Keratinocyte (primary cell): ENCODE results near the gene SCD5. TPM values are rescaled to one million over a fixed set of nuclear protein-coding genes. Genes with fewer than 3 reads are reported as not detected.

Experiments
- DNase-seq: peaks from one replicate; pipeline ENCODE4 v3.0.0-alpha.2; 2011; ENCODE audit warnings: low read depth, missing footprints, low spot score
- FAIRE-seq: peaks from 2 replicates; lab custom pipeline; 2011; peaks lifted over from hg19 to GRCh38; lab: Jason Lieb, UNC
- H2AFZ ChIP-seq: 2 replicates; pipeline ENCODE4 v1.6.0; 2012; ENCODE audit warnings: low read length, control low read depth, inconsistent platforms; ENCODE audit not compliant: control insufficient read depth
- H3K27ac ChIP-seq: 2 replicates; pipeline ENCODE4 v1.5.1; 2011; ENCODE audit warnings: low read length; ENCODE audit not compliant: control insufficient read depth, insufficient read depth
- H3K27me3 ChIP-seq: 3 replicates; pipeline ENCODE4 v1.6.0; 2011; ENCODE audit warnings: low read length; ENCODE audit not compliant: control insufficient read depth, insufficient read depth; ENCODE audit errors: extremely low read depth
- H3K36me3 ChIP-seq, 2 experiments: 2 replicates in 1 of 2; 3 replicates in 1 of 2; pipeline ENCODE4 v1.5.1; 2011; ENCODE audit warnings: low read length in 2 of 2, mild to moderate bottlenecking in 1 of 2; ENCODE audit not compliant: control insufficient read depth in 2 of 2, insufficient read depth in 2 of 2; ENCODE audit errors: extremely low read depth in 1 of 2
- H3K4me1 ChIP-seq: 3 replicates; pipeline ENCODE4 v1.5.1; 2011; ENCODE audit warnings: low read length; ENCODE audit not compliant: control insufficient read depth, insufficient read depth; ENCODE audit errors: extremely low read depth
- H3K4me2 ChIP-seq: 3 replicates; pipeline ENCODE4 v1.6.0; 2011; ENCODE audit warnings: low read depth, low read length; ENCODE audit not compliant: control insufficient read depth, insufficient read depth; ENCODE audit errors: extremely low read depth
- H3K4me3 ChIP-seq, 3 experiments: fragments of 200-600 bp in 1 of 3; sonication (generic) in 1 of 3; 2 replicates in 2 of 3; 3 replicates in 1 of 3; pipeline ENCODE4 v1.5.1; 2011 to 2016; ENCODE audit warnings: low read length in 3 of 3, mild to moderate bottlenecking in 3 of 3, control low read depth in 2 of 3, inconsistent platforms in 1 of 3, low read depth in 1 of 3, mixed read lengths in 1 of 3, mixed run types in 1 of 3, moderate library complexity in 1 of 3; ENCODE audit not compliant: control insufficient read depth in 2 of 3, insufficient read depth in 2 of 3; ENCODE audit errors: extremely low read depth in 1 of 3
- H3K79me2 ChIP-seq: 2 replicates; pipeline ENCODE4 v1.6.0; 2012; ENCODE audit warnings: low read length; ENCODE audit not compliant: control insufficient read depth, insufficient read depth
- H3K9ac ChIP-seq: 3 replicates; pipeline ENCODE4 v1.6.0; 2011; ENCODE audit warnings: low read length; ENCODE audit not compliant: control insufficient read depth, insufficient read depth; ENCODE audit errors: extremely low read depth
- H3K9me1 ChIP-seq: 3 replicates; pipeline ENCODE4 v1.6.0; 2011; ENCODE audit warnings: low read length; ENCODE audit not compliant: control insufficient read depth, insufficient read depth; ENCODE audit errors: extremely low read depth
- H3K9me3 ChIP-seq: 2 replicates; pipeline ENCODE4 v1.5.1; 2012; ENCODE audit warnings: low read depth, low read length; ENCODE audit not compliant: control insufficient read depth
- H4K20me1 ChIP-seq: 3 replicates; pipeline ENCODE4 v1.6.0; 2011; ENCODE audit warnings: low read length; ENCODE audit not compliant: control insufficient read depth, insufficient read depth; ENCODE audit errors: extremely low read depth
- CTCF ChIP-seq, 3 experiments: IDR thresholded peaks in 1 of 3; conservative IDR thresholded peaks in 1 of 3; optimal IDR thresholded peaks in 1 of 3; 2 replicates in 2 of 3; 3 replicates in 1 of 3; pipeline versions ENCODE3 to v1.5.1; 2011; ENCODE audit warnings: low read length in 3 of 3, mild to moderate bottlenecking in 3 of 3, moderate library complexity in 2 of 3, control low read depth in 1 of 3, inconsistent platforms in 1 of 3; ENCODE audit not compliant: insufficient read depth in 2 of 3; ENCODE audit errors: extremely low read depth in 1 of 3
- EZH2 ChIP-seq: IDR thresholded peaks from one replicate; pipeline ENCODE4 v1.6.1; 2012; ENCODE audit warnings: inconsistent platforms, mild to moderate bottlenecking, low read length, moderate library complexity
- dilution Hi-C: fragments of 300-500 bp; cut with MboI; formaldehyde crosslinking; loops from one replicate; pipeline ENCODE4 v1.7.0; 2020; ENCODE audit warnings: low sequenced_read_pairs; ENCODE audit not compliant: extremely low pct_ligation_motif_present
- polyA plus RNA-seq, 5 experiments: library from polyadenylated mRNA; depleted of rRNA in 3 of 5; stranded (reverse) in 3 of 5; stranded (forward) in 1 of 5; unstranded in 1 of 5; fragments of >200 nt; gene quantifications; 1 replicate in 1 of 5; 2 replicates in 3 of 5; 3 replicates in 1 of 5; pipeline versions ENCODE4 v1.2.1 to v1.2.3, GENCODE V29; 2011 to 2012; ENCODE audit warnings: missing spikeins in 2 of 5, low read depth in 1 of 5, low replicate concordance in 1 of 5

Gene SCD5
- polyA plus RNA-seq, 1 donor (not counting 4 experiments of a cell fraction or from before 2014, with no cell fraction given) = 39.4 TPM

- Histone ChIP-seq H3K36me3 (no peaks in the 10 kb centered on the region), H4K20me1 (no peaks in the 10 kb centered on the region), H3K27ac (no peak overlapping the region), H3K9ac (no peak overlapping the region), H2AFZ (no peak overlapping the region), H3K79me2 (peaks cover 52% of the 10 kb centered on the region), H3K4me2 (no peak overlapping the region), H3K4me1 (peaks cover 31% of the 10 kb centered on the region), H3K9me1 (no peaks in the 10 kb centered on the region), H3K27me3 (no peaks in the 10 kb centered on the region), H3K4me3 (no peak overlapping the region), H3K9me3 (no peaks in the 10 kb centered on the region)
- dilution Hi-C loops = no loop called here
- no peak for FAIRE-seq
- no peak for DNase-seq
- TF ChIP-seq EZH2 (no peak), CTCF (optimal IDR thresholded peaks at IDR 0.05 in 1 of 3, IDR thresholded peaks at IDR 0.05 in 1 of 3, conservative IDR thresholded peaks at IDR 0.05 in 1 of 3; ENCODE audit: extremely low read depth in 1 of 3, insufficient read depth in 2 of 3, low read length in 3 of 3) (no peak)
Observed at GRCh38 chr4:82780752-82781231, 17.8 kb downstream of the SCD5 start.

- Histone ChIP-seq H3K27me3 (no peaks in the 10 kb centered on the region), H3K79me2 (peaks cover 53% of the 10 kb centered on the region), H3K9me3 (no peaks in the 10 kb centered on the region), H3K9ac (no peak overlapping the region), H3K4me1 (peaks cover 26% of the 10 kb centered on the region), H4K20me1 (no peaks in the 10 kb centered on the region), H2AFZ (no peak overlapping the region), H3K36me3 (no peaks in the 10 kb centered on the region), H3K4me3 (no peak overlapping the region), H3K9me1 (no peaks in the 10 kb centered on the region), H3K27ac (no peak overlapping the region), H3K4me2 (no peak overlapping the region)
- no peak for DNase-seq
- dilution Hi-C loops = no loop called here
- TF ChIP-seq CTCF (optimal IDR thresholded peaks at IDR 0.05 in 1 of 3, IDR thresholded peaks at IDR 0.05 in 1 of 3, conservative IDR thresholded peaks at IDR 0.05 in 1 of 3; ENCODE audit: extremely low read depth in 1 of 3, insufficient read depth in 2 of 3, low read length in 3 of 3) = no peak
- no peak for TF ChIP-seq EZH2
- no peak for FAIRE-seq
Observed at GRCh38 chr4:82780170-82780751, 18.3 kb downstream of the SCD5 start.
